Measurements from ENCODE around the gene FAIM2. TPM values are rescaled to one million over a fixed set of nuclear protein-coding genes. Genes with fewer than 3 reads are reported as not detected.

FAIM2 gene
- total RNA-seq, 1 experiment from 2014 or later, result 0.49 TPM

- ATAC-seq (no peak), DNase-seq (ENCODE audit: low read depth, low spot score) (no peak)
- H3K4me1 ChIP-seq (ENCODE audit: control insufficient read depth, insufficient read depth, low read length), result no peaks in the 10 kb centered on the region
- intact Hi-C loops (cut with micrococcal nuclease; ENCODE audit: unreplicated experiment), result no loop called here
- ChIA-PET CTCF (no interaction called here), POLR2A (no interaction called here)
- no peaks in the 10 kb centered on the region for H3K27me3 ChIP-seq (ENCODE audit: control insufficient read depth, insufficient read depth, low read length)
- BruUV-seq (replicated peaks), result no TSS peak
- no peaks in the 10 kb centered on the region for H3K36me3 ChIP-seq (ENCODE audit: control insufficient read depth, insufficient read depth, low read length)
- H3K27ac ChIP-seq (ENCODE audit: low read length), result no peak overlapping the region
- in situ Hi-C loops (cut with HindIII; ENCODE audit: low pct_unique_long_range_greater_than_20kb, low sequenced_read_pairs), result no loop called here
- H3K4me3 ChIP-seq (ENCODE audit: low read depth in 2 of 2, low read length in 2 of 2), result no peak overlapping the region
- TF ChIP-seq TCF7L2 (IDR thresholded peaks at IDR 0.05; ENCODE audit: low read depth, low read length), result no peak
- TF ChIP-seq, protein P1, sequence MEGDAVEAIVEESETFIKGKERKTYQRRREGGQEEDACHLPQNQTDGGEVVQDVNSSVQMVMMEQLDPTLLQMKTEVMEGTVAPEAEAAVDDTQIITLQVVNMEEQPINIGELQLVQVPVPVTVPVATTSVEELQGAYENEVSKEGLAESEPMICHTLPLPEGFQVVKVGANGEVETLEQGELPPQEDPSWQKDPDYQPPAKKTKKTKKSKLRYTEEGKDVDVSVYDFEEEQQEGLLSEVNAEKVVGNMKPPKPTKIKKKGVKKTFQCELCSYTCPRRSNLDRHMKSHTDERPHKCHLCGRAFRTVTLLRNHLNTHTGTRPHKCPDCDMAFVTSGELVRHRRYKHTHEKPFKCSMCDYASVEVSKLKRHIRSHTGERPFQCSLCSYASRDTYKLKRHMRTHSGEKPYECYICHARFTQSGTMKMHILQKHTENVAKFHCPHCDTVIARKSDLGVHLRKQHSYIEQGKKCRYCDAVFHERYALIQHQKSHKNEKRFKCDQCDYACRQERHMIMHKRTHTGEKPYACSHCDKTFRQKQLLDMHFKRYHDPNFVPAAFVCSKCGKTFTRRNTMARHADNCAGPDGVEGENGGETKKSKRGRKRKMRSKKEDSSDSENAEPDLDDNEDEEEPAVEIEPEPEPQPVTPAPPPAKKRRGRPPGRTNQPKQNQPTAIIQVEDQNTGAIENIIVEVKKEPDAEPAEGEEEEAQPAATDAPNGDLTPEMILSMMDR (IDR thresholded peaks at IDR 0.05), result no peak
- TF ChIP-seq, protein P2, sequence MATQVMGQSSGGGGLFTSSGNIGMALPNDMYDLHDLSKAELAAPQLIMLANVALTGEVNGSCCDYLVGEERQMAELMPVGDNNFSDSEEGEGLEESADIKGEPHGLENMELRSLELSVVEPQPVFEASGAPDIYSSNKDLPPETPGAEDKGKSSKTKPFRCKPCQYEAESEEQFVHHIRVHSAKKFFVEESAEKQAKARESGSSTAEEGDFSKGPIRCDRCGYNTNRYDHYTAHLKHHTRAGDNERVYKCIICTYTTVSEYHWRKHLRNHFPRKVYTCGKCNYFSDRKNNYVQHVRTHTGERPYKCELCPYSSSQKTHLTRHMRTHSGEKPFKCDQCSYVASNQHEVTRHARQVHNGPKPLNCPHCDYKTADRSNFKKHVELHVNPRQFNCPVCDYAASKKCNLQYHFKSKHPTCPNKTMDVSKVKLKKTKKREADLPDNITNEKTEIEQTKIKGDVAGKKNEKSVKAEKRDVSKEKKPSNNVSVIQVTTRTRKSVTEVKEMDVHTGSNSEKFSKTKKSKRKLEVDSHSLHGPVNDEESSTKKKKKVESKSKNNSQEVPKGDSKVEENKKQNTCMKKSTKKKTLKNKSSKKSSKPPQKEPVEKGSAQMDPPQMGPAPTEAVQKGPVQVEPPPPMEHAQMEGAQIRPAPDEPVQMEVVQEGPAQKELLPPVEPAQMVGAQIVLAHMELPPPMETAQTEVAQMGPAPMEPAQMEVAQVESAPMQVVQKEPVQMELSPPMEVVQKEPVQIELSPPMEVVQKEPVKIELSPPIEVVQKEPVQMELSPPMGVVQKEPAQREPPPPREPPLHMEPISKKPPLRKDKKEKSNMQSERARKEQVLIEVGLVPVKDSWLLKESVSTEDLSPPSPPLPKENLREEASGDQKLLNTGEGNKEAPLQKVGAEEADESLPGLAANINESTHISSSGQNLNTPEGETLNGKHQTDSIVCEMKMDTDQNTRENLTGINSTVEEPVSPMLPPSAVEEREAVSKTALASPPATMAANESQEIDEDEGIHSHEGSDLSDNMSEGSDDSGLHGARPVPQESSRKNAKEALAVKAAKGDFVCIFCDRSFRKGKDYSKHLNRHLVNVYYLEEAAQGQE (IDR thresholded peaks at IDR 0.05; ENCODE audit: insufficient read depth in 1 of 2, low read depth in 2 of 2, low read length in 1 of 2), result no peak
- TF ChIP-seq POLR2AphosphoS5 (IDR thresholded peaks at IDR 0.05; ENCODE audit: low read depth, low read length), result no peak
- TF ChIP-seq SIN3A (IDR thresholded peaks at IDR 0.05; ENCODE audit: borderline replicate concordance, insufficient read depth, low read depth, low read length), result no peak
- no peaks in the 10 kb centered on the region for H3K9me3 ChIP-seq (ENCODE audit: control insufficient read depth, insufficient read depth, low read depth, low read length)
Observed at GRCh38 chr12:49900371-49900770, 3.3 kb downstream of the FAIM2 start.

GRCh38 chr12:49899921-49900320 is 3.8 kb downstream of the FAIM2 start:
- ChIA-PET POLR2A (no interaction called here), CTCF (no interaction called here)
- H3K4me1 ChIP-seq (ENCODE audit: control insufficient read depth, insufficient read depth, low read length), result no peaks in the 10 kb centered on the region
- TF ChIP-seq POLR2AphosphoS5 (IDR thresholded peaks at IDR 0.05; ENCODE audit: low read depth, low read length) (no peak), SIN3A (IDR thresholded peaks at IDR 0.05; ENCODE audit: borderline replicate concordance, insufficient read depth, low read depth, low read length) (no peak), TCF7L2 (IDR thresholded peaks at IDR 0.05; ENCODE audit: low read depth, low read length) (no peak)
- TF ChIP-seq, protein P2 (IDR thresholded peaks at IDR 0.05; ENCODE audit: insufficient read depth in 1 of 2, low read depth in 2 of 2, low read length in 1 of 2), result no peak
- TF ChIP-seq, protein P1 (IDR thresholded peaks at IDR 0.05), result no peak
- H3K27me3 ChIP-seq (ENCODE audit: control insufficient read depth, insufficient read depth, low read length), result no peaks in the 10 kb centered on the region
- H3K36me3 ChIP-seq (ENCODE audit: control insufficient read depth, insufficient read depth, low read length), result no peaks in the 10 kb centered on the region
- intact Hi-C loops (cut with micrococcal nuclease; ENCODE audit: unreplicated experiment) (no loop called here), in situ Hi-C loops (cut with HindIII; ENCODE audit: low pct_unique_long_range_greater_than_20kb, low sequenced_read_pairs) (no loop called here)
- H3K27ac ChIP-seq (ENCODE audit: low read length), result no peak overlapping the region; the same call in 1 of the 2 replicates
- no peak overlapping the region for H3K4me3 ChIP-seq (ENCODE audit: low read depth in 2 of 2, low read length in 2 of 2)
- DNase-seq (ENCODE audit: low read depth, low spot score) (no peak), ATAC-seq (no peak)
- no peaks in the 10 kb centered on the region for H3K9me3 ChIP-seq (ENCODE audit: control insufficient read depth, insufficient read depth, low read depth, low read length)
- no TSS peak for BruUV-seq (replicated peaks)

Data from Panc1 (cell line).